Colonic mucosa (tissue), 4 donors: ENCODE measurements around the gene ZNF616. TPM values are rescaled to one million over a fixed set of nuclear protein-coding genes. Genes with fewer than 3 reads are reported as not detected.
"Not testable (repeated sequence)": the region's sequence is repeated elsewhere in the genome, so short reads cannot be mapped to it uniquely, and the experiment has no call there.

Experiments used
- DNase-seq: peaks from one replicate; pipeline ENCODE4 v3.0.0-alpha.2; 2020
- H3K27ac ChIP-seq: fragments of 200-600 bp; one replicate; pipeline ENCODE4 v1.8.0; 2021
- H3K27me3 ChIP-seq: fragments of 200-600 bp; one replicate; pipeline ENCODE4 v1.8.0; 2021
- H3K36me3 ChIP-seq: fragments of 200-600 bp; one replicate; pipeline ENCODE4 v1.8.0; 2021
- H3K4me1 ChIP-seq: fragments of 200-600 bp; one replicate; pipeline ENCODE4 v1.8.0; 2021; ENCODE audit warnings: mild to moderate bottlenecking
- H3K4me3 ChIP-seq: fragments of 200-600 bp; one replicate; pipeline ENCODE4 v1.8.0; 2021
- H3K9ac ChIP-seq, 2 donors: one replicate each; pipeline ENCODE4 v1.7.0; 2013; ENCODE audit warnings: control low read depth in 2 of 2, low read depth in 2 of 2, low read length in 2 of 2
- H3K9me3 ChIP-seq: fragments of 200-600 bp; one replicate; pipeline ENCODE4 v1.8.0; 2021
- intact Hi-C: fragments of 100-400 bp; cut with DNase I; formaldehyde crosslinking; loops from one replicate; pipeline ENCODE4 v1.14.1; 2022
- total RNA-seq, 2 donors: library from RNA; stranded (reverse); fragmentation: NEBNext Ultra II Directional in 1 of 2; extraction: Animal tissue kit (Norgen Biotek cat#: 25700) in 1 of 2; gene quantifications; one replicate each; pipeline ENCODE4 v1.2.1, GENCODE V29; 2021
- TF ChIP-seq, protein P1 (sequence below): fragments of 200-600 bp; IDR thresholded peaks from one replicate; pipeline ENCODE4 v1.8.0; 2022; ENCODE audit warnings: antibody characterized with exemption, mild to moderate bottlenecking
- donor health status: healthy.
- donor health status: DM: no; HTN: no; CAD: no.
- donor health status: DM: no; HTN: no; CAD: no.

Gene ZNF616
- total RNA-seq, 2 donors from 2014 or later: 6.8 to 8.5 TPM

- no peak for DNase-seq
These were observed 37.0 kb downstream of the ZNF616 start for GRCh38 chr19:52102782-52103181.

GRCh38 chr19:52101866-52102562 lies 37.7 kb downstream of the ZNF616 start:
- Histone ChIP-seq H3K27me3 (no peaks in the 10 kb centered on the region), H3K9ac (no peak overlapping the region), H3K9me3 (no peaks in the 10 kb centered on the region), H3K27ac (no peak overlapping the region), H3K4me1 (no peaks in the 10 kb centered on the region), H3K36me3 (no peaks in the 10 kb centered on the region), H3K4me3 (no peak overlapping the region)
- no peak for DNase-seq
- intact Hi-C loops: no loop called here
- TF ChIP-seq, protein P1, sequence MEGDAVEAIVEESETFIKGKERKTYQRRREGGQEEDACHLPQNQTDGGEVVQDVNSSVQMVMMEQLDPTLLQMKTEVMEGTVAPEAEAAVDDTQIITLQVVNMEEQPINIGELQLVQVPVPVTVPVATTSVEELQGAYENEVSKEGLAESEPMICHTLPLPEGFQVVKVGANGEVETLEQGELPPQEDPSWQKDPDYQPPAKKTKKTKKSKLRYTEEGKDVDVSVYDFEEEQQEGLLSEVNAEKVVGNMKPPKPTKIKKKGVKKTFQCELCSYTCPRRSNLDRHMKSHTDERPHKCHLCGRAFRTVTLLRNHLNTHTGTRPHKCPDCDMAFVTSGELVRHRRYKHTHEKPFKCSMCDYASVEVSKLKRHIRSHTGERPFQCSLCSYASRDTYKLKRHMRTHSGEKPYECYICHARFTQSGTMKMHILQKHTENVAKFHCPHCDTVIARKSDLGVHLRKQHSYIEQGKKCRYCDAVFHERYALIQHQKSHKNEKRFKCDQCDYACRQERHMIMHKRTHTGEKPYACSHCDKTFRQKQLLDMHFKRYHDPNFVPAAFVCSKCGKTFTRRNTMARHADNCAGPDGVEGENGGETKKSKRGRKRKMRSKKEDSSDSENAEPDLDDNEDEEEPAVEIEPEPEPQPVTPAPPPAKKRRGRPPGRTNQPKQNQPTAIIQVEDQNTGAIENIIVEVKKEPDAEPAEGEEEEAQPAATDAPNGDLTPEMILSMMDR: no peak

More at GRCh38 chr19:52102782-52103181, 37.0 kb downstream of the ZNF616 start:
- Histone ChIP-seq H3K9ac (no peak overlapping the region), H3K27me3 (no peaks in the 10 kb centered on the region), H3K4me1 (no peaks in the 10 kb centered on the region), H3K36me3 (no peaks in the 10 kb centered on the region), H3K27ac (no peak overlapping the region), H3K4me3 (no peak overlapping the region), H3K9me3 (no peaks in the 10 kb centered on the region)
- TF ChIP-seq, protein P1: no peak
- intact Hi-C loops: no loop called here

DNA sequence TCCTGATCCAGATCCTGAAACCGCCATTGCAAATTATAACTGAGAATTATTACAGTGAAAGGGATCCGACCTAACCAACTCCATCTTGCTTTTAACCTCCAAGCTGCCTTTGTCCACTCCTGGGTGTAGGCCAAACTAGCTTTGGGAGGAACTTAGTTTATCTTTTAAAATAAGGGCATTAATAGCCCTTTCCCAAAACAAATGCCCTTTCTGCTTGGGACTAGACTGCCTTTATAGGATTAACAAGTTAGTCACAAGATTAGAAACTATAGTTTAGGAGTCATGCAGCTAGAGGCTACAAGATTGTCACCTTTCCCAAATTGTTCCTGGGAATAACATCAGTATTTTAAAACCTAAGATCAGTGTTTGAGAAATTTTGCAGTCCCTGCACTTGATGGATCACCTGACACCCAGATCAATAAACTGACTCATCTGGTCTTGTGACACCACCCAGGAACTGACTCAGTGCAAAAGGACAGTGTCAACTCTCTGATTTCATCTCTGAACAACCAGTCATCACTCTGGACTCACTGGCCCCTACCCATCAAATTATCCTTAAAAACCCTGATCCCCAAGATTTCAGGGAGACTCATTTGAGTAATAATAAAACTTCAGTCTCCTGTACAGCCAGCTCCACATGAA lies 40.1 kb downstream of the ZNF616 start:
- no peaks in the 10 kb centered on the region for H3K9me3 ChIP-seq
- no peaks in the 10 kb centered on the region for H3K4me1 ChIP-seq
- intact Hi-C loops: no loop called here
- TF ChIP-seq, protein P1: no peak
- no peak overlapping the region for H3K4me3 ChIP-seq
- no peak overlapping the region for H3K9ac ChIP-seq
- H3K36me3 ChIP-seq: no peaks in the 10 kb centered on the region
- H3K27ac ChIP-seq: no peak overlapping the region
- DNase-seq: no peak
- H3K27me3 ChIP-seq: no peaks in the 10 kb centered on the region

DNA sequence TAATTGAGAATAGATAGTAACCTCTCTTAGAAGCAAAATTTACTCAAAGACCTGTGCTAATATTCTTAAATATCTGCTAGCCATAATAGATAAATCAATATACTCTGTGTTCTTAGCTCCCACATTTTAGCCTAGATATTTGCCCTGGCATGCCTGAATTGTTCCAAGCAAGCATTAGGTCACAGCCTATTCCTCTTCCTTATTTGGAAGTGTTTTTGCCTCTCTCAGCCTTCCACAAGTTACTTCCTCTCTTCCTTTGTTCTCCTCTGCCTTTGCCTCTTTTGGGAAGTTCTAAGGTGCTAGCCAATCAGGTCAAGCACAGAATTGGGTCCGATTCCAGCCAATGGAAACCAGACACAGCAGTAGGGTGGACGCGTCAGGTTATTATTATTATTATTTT lies 43.3 kb downstream of the ZNF616 start:
- DNase-seq, H3K27me3 ChIP-seq, H3K27ac ChIP-seq, H3K9me3 ChIP-seq, H3K9ac ChIP-seq, intact Hi-C loops, H3K4me1 ChIP-seq, H3K4me3 ChIP-seq, H3K36me3 ChIP-seq: not testable (repeated sequence)

DNA sequence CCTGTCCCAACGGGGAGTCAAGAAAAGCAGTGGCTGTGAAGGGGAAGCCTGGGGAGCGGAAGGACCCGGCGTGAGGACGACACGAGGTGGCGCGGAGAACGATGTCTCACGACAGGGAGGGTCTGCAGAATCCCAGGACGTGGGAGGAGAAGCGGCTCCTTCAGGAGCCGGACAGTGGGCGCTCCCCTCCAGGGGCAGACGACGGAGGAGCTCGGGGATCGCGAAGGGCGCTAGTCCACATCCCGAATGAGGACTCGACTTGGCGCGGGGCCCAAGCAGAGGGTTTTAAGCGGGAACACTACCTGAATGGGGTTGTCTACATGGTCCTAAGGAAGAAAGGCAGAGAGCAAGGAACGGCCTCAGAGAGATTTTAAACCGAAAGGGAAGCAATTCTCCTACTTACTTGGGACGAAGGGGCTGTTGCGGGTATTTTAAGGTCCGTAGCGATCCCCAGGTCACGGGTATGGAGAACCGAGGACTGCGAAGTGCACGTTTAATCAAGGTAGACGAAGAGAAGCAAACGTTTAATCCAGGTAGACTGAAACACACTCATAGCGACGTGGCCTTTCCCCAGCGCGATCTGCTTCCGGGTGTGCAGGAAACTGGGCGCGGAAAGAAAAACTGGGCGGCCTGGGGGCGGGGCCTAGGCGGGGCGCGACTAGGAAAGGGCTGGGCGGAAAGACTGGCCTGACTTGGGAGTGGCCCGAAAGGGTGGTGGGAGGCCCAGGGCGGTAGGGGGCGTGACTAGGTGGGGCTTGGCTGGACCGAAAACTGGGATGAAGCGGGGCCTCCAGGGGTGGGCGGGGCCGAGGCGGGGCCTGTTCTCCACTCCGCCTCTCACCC lies 44.3 kb downstream of the ZNF616 start, which contains the start of gene ZNF841:
TSS of gene ZNF841 (minus strand) at position 594 of the 843 bp plus-strand sequence. CDS start 10,964 bp downstream, outside the sequence.
- Histone ChIP-seq H3K36me3 (no peaks in the 10 kb centered on the region), H3K27ac (peak within 1 kb of the TSS; percentile 39)

More for the DNA sequence above, 44.3 kb downstream of the ZNF616 start, which contains the start of gene ZNF841:
- Histone ChIP-seq H3K9ac (peak within 1 kb of the TSS; percentile 83 to 90), H3K9me3 (no peaks in the 10 kb centered on the region), H3K4me3 (peak within 1 kb of the TSS; percentile 92), H3K27me3 (no peaks in the 10 kb centered on the region), H3K4me1 (no peaks in the 10 kb centered on the region)
- DNase-seq: peak; percentile 96
- intact Hi-C loops: no loop called here
- TF ChIP-seq, protein P1: no peak
